OCI-LY3 (cell line): Measurements from ENCODE around the gene CARNS1.

ENCODE experiments used
- H2AFZ ChIP-seq: fragments of 200-600, 300-600 bp; shearing (Covaris generic); 2 replicates; pipeline ENCODE4 v1.6.0; 2014; ENCODE audit warnings: antibody characterized with exemption, low read depth, low read length
- H3K27ac ChIP-seq: fragments of 200-600, 300-600 bp; sonication (generic); 2 replicates; pipeline ENCODE4 v1.5.1; 2014; ENCODE audit warnings: mild to moderate bottlenecking, low read length, moderate library complexity, mixed read lengths
- H3K27me3 ChIP-seq: fragments of 200-600, 300-600 bp; sonication (generic); 2 replicates; pipeline ENCODE4 v1.6.1; 2014; ENCODE audit warnings: low read depth, low read length, mixed read lengths
- H3K36me3 ChIP-seq: fragments of 200-600, 300-600 bp; sonication (generic); replicated peaks from 2 replicates; pipeline ENCODE3; 2014; ENCODE audit warnings: low read depth, low read length, mixed read lengths
- H3K4me1 ChIP-seq: fragments of 300-600, 200-600 bp; sonication (generic); 2 replicates; pipeline ENCODE4 v1.6.1; 2014; ENCODE audit warnings: low read length, mixed read lengths
- H3K4me2 ChIP-seq: fragments of 200-600, 300-600 bp; sonication (generic); 2 replicates; pipeline ENCODE4 v1.6.1; 2014; ENCODE audit warnings: low read length, mixed read lengths
- H3K4me3 ChIP-seq: fragments of 300-600, 200-600 bp; sonication (generic); 2 replicates; pipeline ENCODE4 v1.5.1; 2014; ENCODE audit warnings: antibody characterized with exemption, mild to moderate bottlenecking, low read length, moderate library complexity
- H3K79me2 ChIP-seq: fragments of 300-600, 200-600 bp; shearing (Covaris generic); 2 replicates; pipeline ENCODE4 v1.6.1; 2014; ENCODE audit warnings: mild to moderate bottlenecking, low read length, mixed read lengths
- H3K9ac ChIP-seq: fragments of 300-600, 200-600 bp; shearing (Covaris generic); 2 replicates; pipeline ENCODE4 v1.6.0; 2014; ENCODE audit warnings: mild to moderate bottlenecking, low read length, moderate library complexity
- H3K9me3 ChIP-seq: fragments of 200-600, 300-600 bp; shearing (Covaris generic); 2 replicates; pipeline ENCODE4 v1.6.1; 2014; ENCODE audit warnings: low read length, mixed read lengths; ENCODE audit not compliant: insufficient read depth
- H4K20me1 ChIP-seq: fragments of 200-600, 300-600 bp; sonication (generic); 2 replicates; pipeline ENCODE4 v1.6.1; 2016; ENCODE audit warnings: low read length, mixed read lengths; ENCODE audit not compliant: insufficient read depth
- EZH2phosphoT487 ChIP-seq: fragments of 200-600 bp; shearing (Covaris generic); IDR thresholded peaks from 2 replicates; pipeline ENCODE4 v1.6.1; 2018; ENCODE audit warnings: antibody characterized with exemption, mixed run types, low read depth
- TF ChIP-seq, protein P1 (sequence below): fragments of 200-600, 300-600 bp; sonication (generic); IDR thresholded peaks from 2 replicates; pipeline ENCODE4 v1.5.1; 2014; ENCODE audit warnings: antibody characterized with exemption, low read length, low read depth

The CARNS1 gene

DNA sequence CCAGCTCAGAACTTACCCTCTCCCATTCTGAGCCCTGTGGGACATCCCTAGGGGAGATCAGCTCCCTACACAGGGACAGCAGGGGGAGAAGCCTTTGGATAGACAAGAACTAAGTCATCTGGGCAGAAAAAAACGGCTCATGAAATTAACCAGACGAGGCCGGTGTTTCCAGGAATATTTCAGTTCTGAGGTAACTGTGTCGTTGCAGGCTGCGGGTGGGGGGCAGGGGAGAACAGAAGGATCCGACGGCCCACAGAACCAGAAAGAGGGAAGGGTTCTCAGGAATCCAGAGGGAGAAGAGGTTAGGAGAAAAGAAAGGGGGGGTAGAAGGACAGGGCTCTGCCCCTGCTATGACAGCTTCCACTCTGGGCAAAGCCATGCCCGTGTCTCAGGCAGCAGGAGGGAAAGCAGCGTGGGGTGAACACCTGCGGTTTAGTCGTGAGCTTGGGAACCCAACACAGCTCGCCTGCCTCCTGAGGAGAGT is 45.6 kb upstream of the CARNS1 start:
- Histone ChIP-seq H3K79me2 (peaks cover 32% of the 10 kb centered on the region), H4K20me1 (peaks cover 10% of the 10 kb centered on the region; the same call in 1 of the 2 replicates), H3K27me3 (no peaks in the 10 kb centered on the region), H3K9me3 (no peaks in the 10 kb centered on the region), H3K27ac (no peak overlapping the region), H3K4me1 (peaks cover 23% of the 10 kb centered on the region), H3K36me3 (peaks cover 2% of the 10 kb centered on the region), H3K4me3 (no peak overlapping the region), H3K9ac (no peak overlapping the region), H3K4me2 (no peak overlapping the region), H2AFZ (no peak overlapping the region)
- TF ChIP-seq, protein P1, sequence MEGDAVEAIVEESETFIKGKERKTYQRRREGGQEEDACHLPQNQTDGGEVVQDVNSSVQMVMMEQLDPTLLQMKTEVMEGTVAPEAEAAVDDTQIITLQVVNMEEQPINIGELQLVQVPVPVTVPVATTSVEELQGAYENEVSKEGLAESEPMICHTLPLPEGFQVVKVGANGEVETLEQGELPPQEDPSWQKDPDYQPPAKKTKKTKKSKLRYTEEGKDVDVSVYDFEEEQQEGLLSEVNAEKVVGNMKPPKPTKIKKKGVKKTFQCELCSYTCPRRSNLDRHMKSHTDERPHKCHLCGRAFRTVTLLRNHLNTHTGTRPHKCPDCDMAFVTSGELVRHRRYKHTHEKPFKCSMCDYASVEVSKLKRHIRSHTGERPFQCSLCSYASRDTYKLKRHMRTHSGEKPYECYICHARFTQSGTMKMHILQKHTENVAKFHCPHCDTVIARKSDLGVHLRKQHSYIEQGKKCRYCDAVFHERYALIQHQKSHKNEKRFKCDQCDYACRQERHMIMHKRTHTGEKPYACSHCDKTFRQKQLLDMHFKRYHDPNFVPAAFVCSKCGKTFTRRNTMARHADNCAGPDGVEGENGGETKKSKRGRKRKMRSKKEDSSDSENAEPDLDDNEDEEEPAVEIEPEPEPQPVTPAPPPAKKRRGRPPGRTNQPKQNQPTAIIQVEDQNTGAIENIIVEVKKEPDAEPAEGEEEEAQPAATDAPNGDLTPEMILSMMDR = no peak
- no peak for TF ChIP-seq EZH2phosphoT487

DNA sequence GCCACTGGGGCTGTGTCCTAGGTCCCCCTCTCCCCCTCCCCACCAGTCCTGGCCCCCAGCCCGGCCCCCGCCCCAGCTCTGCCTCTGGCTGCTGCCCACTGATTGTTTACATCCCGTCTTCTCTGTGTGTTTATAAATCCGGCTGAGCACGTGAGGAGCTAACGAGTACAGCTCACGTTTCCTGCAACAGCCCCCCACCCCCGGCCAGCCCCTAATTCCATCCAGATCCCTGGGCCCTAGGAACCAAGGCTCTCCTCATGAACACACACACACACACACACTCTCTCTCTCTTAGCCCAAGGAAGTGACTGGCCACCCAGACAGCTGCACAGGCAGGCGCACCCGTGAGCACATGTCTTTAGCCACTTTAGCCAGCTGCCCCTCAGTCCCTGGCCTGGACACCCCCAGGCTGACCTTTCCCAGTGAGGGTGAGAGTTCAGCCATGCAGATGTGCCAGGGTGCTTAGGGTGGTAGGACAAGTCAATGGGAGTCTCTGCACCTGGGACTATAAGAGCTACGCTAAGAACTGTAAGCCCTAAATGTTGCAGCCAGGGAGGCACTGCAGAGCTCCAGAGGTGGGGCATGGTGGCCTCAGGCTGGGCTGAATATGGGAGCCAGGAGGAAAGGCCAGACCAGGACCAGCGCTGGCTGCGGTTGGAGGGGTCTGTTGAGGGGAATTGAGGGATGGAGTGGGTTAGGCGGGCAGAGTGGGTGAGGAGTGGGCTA is 45.0 kb upstream of the CARNS1 start:
- peaks cover 10% of the 10 kb centered on the region; the same call in 1 of the 2 replicates for H4K20me1 ChIP-seq
- peaks cover 32% of the 10 kb centered on the region for H3K79me2 ChIP-seq
- H3K4me2 ChIP-seq = no peak overlapping the region
- H3K27me3 ChIP-seq = peaks cover 2% of the 10 kb centered on the region
- no peak overlapping the region for H3K4me3 ChIP-seq
- H3K9me3 ChIP-seq = no peaks in the 10 kb centered on the region
- H3K36me3 ChIP-seq = no peaks in the 10 kb centered on the region
- H2AFZ ChIP-seq = no peak overlapping the region
- H3K9ac ChIP-seq = no peak overlapping the region
- no peak overlapping the region for H3K27ac ChIP-seq
- no peak for TF ChIP-seq EZH2phosphoT487
- TF ChIP-seq, protein P1 = no peak
- H3K4me1 ChIP-seq = peaks cover 27% of the 10 kb centered on the region

DNA sequence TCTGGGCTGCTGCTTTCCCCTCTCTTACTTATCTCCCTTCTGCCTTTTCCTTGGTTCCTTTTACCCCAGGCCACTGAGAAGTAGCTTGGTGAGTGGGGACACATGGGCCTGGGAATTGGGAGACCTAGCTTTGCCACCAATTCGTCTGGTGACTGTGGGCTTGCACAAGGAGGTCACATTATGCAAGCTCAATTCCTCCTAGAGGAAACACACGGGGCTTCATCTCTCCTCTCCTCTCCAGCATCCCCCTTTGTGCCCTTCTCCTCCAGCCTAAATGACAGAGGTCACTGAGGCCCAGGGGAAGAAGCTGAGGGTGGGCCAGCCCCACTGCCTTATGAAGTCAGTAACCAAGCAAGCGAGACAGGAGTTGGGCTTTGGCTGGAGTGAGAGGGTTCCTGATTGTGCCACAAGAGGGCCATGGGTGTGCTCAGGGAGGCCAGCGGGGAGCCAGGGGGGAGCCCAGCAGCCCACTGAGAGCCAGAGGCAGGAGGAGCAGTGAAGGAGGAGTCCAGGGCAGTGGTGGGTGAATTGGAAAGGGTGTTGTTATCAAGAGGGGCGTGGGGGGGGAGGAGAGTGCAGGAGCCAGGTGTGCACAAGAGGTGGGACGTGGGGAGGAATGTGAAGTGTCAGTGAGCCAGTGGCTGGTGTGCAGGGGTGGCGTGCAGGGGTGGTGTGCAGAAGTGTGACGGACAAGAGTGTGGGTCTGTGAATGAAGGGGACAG is 44.1 kb upstream of the CARNS1 start:
- Histone ChIP-seq H3K36me3 (no peaks in the 10 kb centered on the region), H3K27me3 (peaks cover 10% of the 10 kb centered on the region), H4K20me1 (peaks cover 10% of the 10 kb centered on the region; the same call in 1 of the 2 replicates), H3K9me3 (no peaks in the 10 kb centered on the region), H3K27ac (no peak overlapping the region), H3K79me2 (peaks cover 32% of the 10 kb centered on the region), H3K4me1 (peaks cover 29% of the 10 kb centered on the region), H3K9ac (peak overlapping the region; percentile 97; the same call in 1 of the 2 replicates), H2AFZ (no peak overlapping the region), H3K4me2 (peak overlapping the region; percentile 99), H3K4me3 (peak overlapping the region; percentile 92)
- TF ChIP-seq EZH2phosphoT487 = no peak
- TF ChIP-seq, protein P1 = peak; percentile 59

DNA sequence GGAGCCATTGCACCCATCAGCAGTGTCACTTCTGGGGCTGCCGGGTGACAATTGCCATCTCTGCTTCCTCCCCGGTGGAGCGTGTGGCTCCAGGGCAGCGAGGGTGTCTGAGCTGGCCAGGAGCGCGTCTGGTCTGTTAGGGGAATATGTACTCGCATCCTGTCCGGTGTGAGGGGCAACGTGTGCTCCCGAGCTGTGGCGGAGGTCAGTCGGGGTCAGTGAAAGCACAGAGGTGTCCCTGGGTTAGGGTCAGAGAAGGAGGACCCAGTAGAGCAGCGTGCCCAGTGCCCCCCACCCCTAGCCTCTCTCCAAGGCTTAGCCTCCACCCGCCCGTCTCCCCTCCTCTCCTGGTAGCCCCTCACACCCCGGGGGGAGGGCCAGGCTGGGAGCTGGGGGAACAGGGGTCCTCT is 43.6 kb upstream of the CARNS1 start:
- H3K27ac ChIP-seq = no peak overlapping the region
- peak overlapping the region; percentile 99 for H3K4me2 ChIP-seq
- peaks cover 10% of the 10 kb centered on the region; the same call in 1 of the 2 replicates for H4K20me1 ChIP-seq
- peaks cover 16% of the 10 kb centered on the region for H3K27me3 ChIP-seq
- peak overlapping the region; percentile 92 for H3K4me3 ChIP-seq
- no peaks in the 10 kb centered on the region for H3K36me3 ChIP-seq
- peaks cover 32% of the 10 kb centered on the region for H3K79me2 ChIP-seq
- no peaks in the 10 kb centered on the region for H3K9me3 ChIP-seq
- TF ChIP-seq, protein P1 = no peak
- TF ChIP-seq EZH2phosphoT487 = no peak
- H3K9ac ChIP-seq = peak overlapping the region; percentile 97
- no peak overlapping the region for H2AFZ ChIP-seq
- H3K4me1 ChIP-seq = peaks cover 29% of the 10 kb centered on the region
